Measurements from ENCODE around the gene IGFLR1.

GRCh38 chr19:35754370-35755130 is 12.3 kb upstream of the IGFLR1 start:
- TF ChIP-seq CTCF (conservative IDR thresholded peaks at IDR 0.05 in 1 of 2, IDR thresholded peaks at IDR 0.05 in 1 of 2; ENCODE audit: extremely low read depth in 1 of 2, insufficient read depth in 1 of 2, low read depth in 1 of 2, low read length in 2 of 2): no peak
- no peak for TF ChIP-seq EZH2 (IDR thresholded peaks at IDR 0.05; ENCODE audit: borderline replicate concordance, low read length)

Measured in mammary epithelial cell (primary cell).